H1 (cell line): ENCODE results near the gene NOS1AP. TPM values are rescaled to one million over a fixed set of nuclear protein-coding genes. Genes with fewer than 3 reads are reported as not detected.
A peak's percentile ranks its signal among the peaks of the same experiment; 100 is the strongest.

Source experiments
- CTCF ChIA-PET: fragments of 300-600 bp; sonication (Branson Sonifier 250); formaldehyde crosslinking; loops from one replicate; lab custom pipeline; 2021; ENCODE audit not compliant: partially characterized antibody; lab: Charles Lee
- POLR2A ChIA-PET: fragments of 300-600 bp; sonication (Branson Sonifier 250); formaldehyde crosslinking; loops from one replicate; lab custom pipeline; 2021; ENCODE audit warnings: inconsistent platforms; ENCODE audit not compliant: partially characterized antibody; lab: Charles Lee
- DNase-seq, 2 experiments: peaks; one replicate each; pipeline versions ENCODE4 v3.0.0 to v3.0.0-alpha.2; 2010 to 2022; ENCODE audit warnings: low spot score in 2 of 2, low read depth in 1 of 2, mixed read lengths in 1 of 2
- FAIRE-seq: peaks from 2 replicates; lab custom pipeline; 2011; peaks lifted over from hg19 to GRCh38; lab: Jason Lieb, UNC
- H2AFZ ChIP-seq: 2 replicates; pipeline ENCODE4 v1.8.1; 2012; ENCODE audit warnings: low read length, inconsistent platforms
- H2AK5ac ChIP-seq: 2 replicates; pipeline ENCODE4 v1.6.1; 2013; ENCODE audit warnings: low read depth, low read length
- H2BK120ac ChIP-seq: replicated peaks from 2 replicates; pipeline ENCODE3; 2013; ENCODE audit warnings: low read depth, low read length, inconsistent platforms
- H2BK12ac ChIP-seq: 2 replicates; pipeline ENCODE4 v1.6.1; 2013; ENCODE audit warnings: low read depth, low read length
- H2BK15ac ChIP-seq: 2 replicates; pipeline ENCODE4 v1.6.1; 2013; ENCODE audit warnings: low read length
- H2BK20ac ChIP-seq: 2 replicates; pipeline ENCODE4 v1.6.1; 2013; ENCODE audit warnings: low read length
- H2BK5ac ChIP-seq: 2 replicates; pipeline ENCODE4 v1.6.1; 2013; ENCODE audit warnings: low read depth, low read length
- H3K14ac ChIP-seq: 2 replicates; pipeline ENCODE4 v1.6.1; 2013; ENCODE audit warnings: inconsistent platforms; ENCODE audit not compliant: insufficient read length
- H3K18ac ChIP-seq: 2 replicates; pipeline ENCODE4 v1.6.1; 2013; ENCODE audit warnings: low read length; ENCODE audit errors: extremely low read depth
- H3K23ac ChIP-seq: 2 replicates; pipeline ENCODE4 v1.6.1; 2013; ENCODE audit warnings: inconsistent platforms; ENCODE audit not compliant: insufficient read length
- H3K23me2 ChIP-seq: 2 replicates; pipeline ENCODE4 v1.6.1; 2013; ENCODE audit warnings: low read depth, low read length
- H3K27ac ChIP-seq: 2 replicates; pipeline ENCODE4 v1.6.1; 2011; ENCODE audit warnings: low read depth, low read length, inconsistent platforms
- H3K27me3 ChIP-seq, 4 experiments: replicated peaks in 1 of 4; 1 replicate in 1 of 4; 2 replicates in 3 of 4; pipeline versions ENCODE4 v1.6.1 to v1.8.1; 2011 to 2013; ENCODE audit warnings: low read length in 3 of 4, mild to moderate bottlenecking in 3 of 4, inconsistent platforms in 2 of 4, mixed read lengths in 2 of 4, moderate library complexity in 1 of 4; ENCODE audit not compliant: control insufficient read depth in 3 of 4, insufficient read depth in 3 of 4; ENCODE audit errors: extremely low read depth in 1 of 4
- H3K36me3 ChIP-seq, 4 experiments: 2 replicates each; pipeline versions ENCODE4 v1.6.1 to v1.8.1; 2011 to 2013; ENCODE audit warnings: mild to moderate bottlenecking in 4 of 4, low read length in 3 of 4, moderate library complexity in 2 of 4, control low read depth in 1 of 4, inconsistent platforms in 1 of 4; ENCODE audit not compliant: insufficient read depth in 4 of 4, control insufficient read depth in 2 of 4
- H3K4ac ChIP-seq: replicated peaks from 2 replicates; pipeline ENCODE3; 2013; ENCODE audit warnings: low read length, low read depth, mixed read lengths, inconsistent platforms; ENCODE audit not compliant: insufficient read length
- H3K4me1 ChIP-seq, 4 experiments: replicated peaks in 1 of 4; 1 replicate in 1 of 4; 2 replicates in 3 of 4; pipeline versions ENCODE4 v1.6.1 to v1.8.1; 2011 to 2013; ENCODE audit warnings: low read length in 3 of 4, inconsistent platforms in 2 of 4, mixed read lengths in 1 of 4; ENCODE audit not compliant: insufficient read depth in 4 of 4, control insufficient read depth in 3 of 4
- H3K4me2 ChIP-seq, 2 experiments: 2 replicates each; pipeline versions ENCODE4 v1.6.1 to v1.8.1; 2011 to 2013; ENCODE audit warnings: low read depth in 2 of 2, low read length in 2 of 2, control low read depth in 1 of 2, inconsistent platforms in 1 of 2, mild to moderate bottlenecking in 1 of 2; ENCODE audit not compliant: insufficient read depth in 1 of 2
- H3K4me3 ChIP-seq, 4 experiments: fragments of 200-600, 300-600 bp in 1 of 4; sonication (generic), shearing (Covaris generic), sonication (Bioruptor Twin) in 1 of 4; 2 replicates each; pipeline versions ENCODE4 v1.5.1 to v1.8.1; 2011 to 2016; ENCODE audit warnings: low read length in 4 of 4, low read depth in 3 of 4, control low read depth in 2 of 4, inconsistent platforms in 2 of 4, mild to moderate bottlenecking in 2 of 4, mixed read lengths in 1 of 4, moderate library complexity in 1 of 4; ENCODE audit not compliant: insufficient read depth in 2 of 4; ENCODE audit errors: extremely low read depth in 1 of 4
- H3K56ac ChIP-seq: replicated peaks from 2 replicates; pipeline ENCODE3; 2013; ENCODE audit warnings: low read depth, mild to moderate bottlenecking, mixed read lengths, low read length, inconsistent platforms; ENCODE audit not compliant: insufficient read length
- H3K79me1 ChIP-seq: 2 replicates; pipeline ENCODE4 v1.6.1; 2013; ENCODE audit warnings: low read depth, low read length, control low read depth
- H3K79me2 ChIP-seq, 2 experiments: 2 replicates each; pipeline versions ENCODE4 v1.6.1 to v1.8.1; 2012 to 2013; ENCODE audit warnings: low read length in 2 of 2, mild to moderate bottlenecking in 2 of 2, inconsistent platforms in 1 of 2; ENCODE audit not compliant: insufficient read depth in 2 of 2, control insufficient read depth in 1 of 2
- H3K9ac ChIP-seq, 4 experiments: replicated peaks in 1 of 4; 1 replicate in 1 of 4; 2 replicates in 3 of 4; pipeline versions ENCODE4 v1.6.1 to v1.8.1; 2011 to 2013; ENCODE audit warnings: low read depth in 3 of 4, low read length in 3 of 4, control low read depth in 2 of 4, mild to moderate bottlenecking in 2 of 4, moderate library complexity in 2 of 4, inconsistent platforms in 1 of 4; ENCODE audit errors: extremely low read depth in 1 of 4
- H3K9me3 ChIP-seq, 2 experiments: 2 replicates each; pipeline versions ENCODE4 v1.6.1 to v1.8.1; 2012 to 2013; ENCODE audit warnings: mild to moderate bottlenecking in 2 of 2, moderate library complexity in 2 of 2, control low read depth in 1 of 2, inconsistent platforms in 1 of 2, low read depth in 1 of 2, low read length in 1 of 2, mixed read lengths in 1 of 2; ENCODE audit not compliant: insufficient read depth in 2 of 2
- H4K20me1 ChIP-seq, 2 experiments: replicated peaks in 1 of 2; 2 replicates each; pipeline versions ENCODE3 to v1.8.1; 2011 to 2013; ENCODE audit warnings: inconsistent platforms in 2 of 2, low read length in 2 of 2, mild to moderate bottlenecking in 1 of 2; ENCODE audit not compliant: insufficient read depth in 2 of 2, control insufficient read depth in 1 of 2
- H4K5ac ChIP-seq: 2 replicates; pipeline ENCODE4 v1.6.1; 2013; ENCODE audit warnings: low read length, low read depth, mixed read lengths, inconsistent platforms; ENCODE audit not compliant: insufficient read length
- H4K8ac ChIP-seq: 2 replicates; pipeline ENCODE4 v1.8.0; 2013; ENCODE audit warnings: mild to moderate bottlenecking, moderate library complexity, low read length, inconsistent platforms; ENCODE audit not compliant: insufficient read depth; ENCODE audit errors: extremely low read depth
- H4K91ac ChIP-seq: replicated peaks from 2 replicates; pipeline ENCODE3; 2013; ENCODE audit warnings: low read length, mixed read lengths, inconsistent platforms; ENCODE audit not compliant: insufficient read length
- KDM1A ChIP-seq: fragments of 200-600, 300-600 bp; sonication (generic); IDR thresholded peaks from 2 replicates; pipeline ENCODE4 v1.7.1; 2016; ENCODE audit warnings: mild to moderate bottlenecking, low read length, borderline replicate concordance
- KDM5A ChIP-seq: fragments of 200-600 bp; IDR thresholded peaks from 2 replicates; pipeline ENCODE4 v1.7.1; 2012; ENCODE audit warnings: mild to moderate bottlenecking, low read length, inconsistent platforms, mixed read lengths
- POU5F1 ChIP-seq: IDR thresholded peaks from 2 replicates; pipeline ENCODE4 v1.6.1; 2011; ENCODE audit warnings: low read depth, mild to moderate bottlenecking, low read length, moderate library complexity
- RAD21 ChIP-seq, 2 experiments: IDR thresholded peaks in 1 of 2; conservative IDR thresholded peaks in 1 of 2; 2 replicates each; pipeline ENCODE4 v1.6.1; 2011; ENCODE audit warnings: low read depth in 2 of 2, low read length in 2 of 2, improper control_type of control experiment in 1 of 2, inconsistent platforms in 1 of 2, mild to moderate bottlenecking in 1 of 2, moderate library complexity in 1 of 2
- SIN3A ChIP-seq, 2 experiments: IDR thresholded peaks in 1 of 2; conservative IDR thresholded peaks in 1 of 2; 2 replicates each; pipeline ENCODE4 v1.6.1; 2011 to 2012; ENCODE audit warnings: low read length in 2 of 2, improper control_type of control experiment in 1 of 2, low read depth in 1 of 2, mild to moderate bottlenecking in 1 of 2
- SP4 ChIP-seq: IDR thresholded peaks from 2 replicates; pipeline ENCODE4 v1.6.1; 2012; ENCODE audit warnings: low read length, inconsistent platforms
- SUZ12 ChIP-seq: fragments of 200-600 bp; sonication (generic); IDR thresholded peaks from 2 replicates; pipeline ENCODE4 v1.6.1; 2012; ENCODE audit warnings: mild to moderate bottlenecking, inconsistent platforms, low read length, moderate library complexity, mixed read lengths
- TCF12 ChIP-seq: IDR thresholded peaks from 2 replicates; pipeline ENCODE4 v1.6.1; 2011; ENCODE audit warnings: low read depth, mild to moderate bottlenecking, low read length
- YY1 ChIP-seq: IDR thresholded peaks from 2 replicates; pipeline ENCODE4 v1.6.1; 2011; ENCODE audit warnings: low read depth, mild to moderate bottlenecking, low read length
- WGBS, 2 experiments: shearing (Covaris generic) in 1 of 2; methylation state at CpG; one replicate each; pipeline versions ENCODE4 v1.1.6 to v1.1.7; 2013 to 2015; ENCODE audit warnings: low lambda C conversion rate in 2 of 2, mixed read lengths in 2 of 2, inconsistent platforms in 1 of 2, low coverage in 1 of 2, missing lambda C conversion rate in 1 of 2; ENCODE audit not compliant: insufficient replicate concordance in 2 of 2, insufficient coverage in 1 of 2, insufficient read length in 1 of 2; ENCODE audit errors: extremely low coverage in 1 of 2, missing lambda C conversion rate in 1 of 2; 5-methylcytosine and 5-hydroxymethylcytosine counted together
- polyA plus RNA-seq, 7 experiments: library from polyadenylated mRNA; depleted of rRNA in 3 of 7; stranded (reverse) in 5 of 7; unstranded in 2 of 7; fragments of >200 nt in 5 of 7; fragments of 200-250 nt in 2 of 7; gene quantifications; 1 replicate in 5 of 7; 2 replicates in 1 of 7; 4 replicates in 1 of 7; pipeline versions ENCODE4 v1.2.1 to v1.2.3, GENCODE V29; 2011 to 2013; ENCODE audit warnings: missing spikeins in 2 of 7, mixed read lengths in 2 of 7
- total RNA-seq: library from RNA; stranded (reverse); fragmentation: NEBNext Ultra II Directional; extraction: Animal tissue kit (Norgen Biotek cat#: 25700); gene quantifications from 2 replicates; pipeline ENCODE4 v1.2.1, GENCODE V29; 2021
- TF ChIP-seq, protein P1 (sequence below), 3 experiments: IDR thresholded peaks; 1 replicate in 2 of 3; 2 replicates in 1 of 3; pipeline versions ENCODE4 v1.5.1 to v1.6.1; 2011; ENCODE audit warnings: low read length in 3 of 3, mild to moderate bottlenecking in 3 of 3, inconsistent platforms in 2 of 3, low read depth in 1 of 3, moderate library complexity in 1 of 3; ENCODE audit not compliant: insufficient read depth in 1 of 3; ENCODE audit errors: control extremely low read depth in 1 of 3

NOS1AP gene
- total and polyA plus RNA-seq, 2 of the 8 experiments (the other 6 are each of a cell fraction or from before 2014, with no cell fraction given), result 2.4 to 12.1 TPM

DNA sequence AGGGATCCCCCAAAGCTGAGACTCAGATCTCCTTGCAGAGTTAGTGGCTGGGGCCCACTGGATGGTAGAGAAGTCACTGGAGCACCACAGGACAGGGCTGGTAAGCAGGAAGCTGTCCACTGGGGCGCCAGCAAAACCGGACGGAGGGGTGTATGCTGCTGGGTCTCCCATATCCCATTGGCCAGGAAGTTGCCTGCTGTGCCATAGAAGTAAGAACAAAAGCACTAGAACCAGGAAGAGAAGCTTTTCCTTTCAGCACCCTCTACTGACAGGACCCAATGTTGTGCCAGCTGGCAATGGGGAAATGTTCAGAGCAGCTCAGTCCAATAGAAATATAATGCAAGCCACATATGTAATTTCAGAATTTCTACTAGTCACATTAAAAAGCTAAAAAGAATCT lies 160.6 kb downstream of the NOS1AP start:
- no peak overlapping the region for H4K91ac ChIP-seq
- H2BK120ac ChIP-seq, result no peak overlapping the region
- no peak overlapping the region for H4K8ac ChIP-seq
- H3K4me2 ChIP-seq, result peak overlapping the region; percentile 3 to 45; a peak in 3 of 4 replicates
- no peaks in the 10 kb centered on the region for H3K27me3 ChIP-seq
- no peak overlapping the region for H3K9ac ChIP-seq
- H3K79me2 ChIP-seq, result peaks cover 2 to 24% of the 10 kb centered on the region in 2 experiments; a peak in 3 of 4 replicates
- H3K9me3 ChIP-seq, result no peaks in the 10 kb centered on the region
- FAIRE-seq, result peak; percentile 85
- H2BK12ac ChIP-seq, result no peak overlapping the region
- no peak overlapping the region for H3K27ac ChIP-seq
- H3K14ac ChIP-seq, result no peak overlapping the region
- no peak overlapping the region for H2AK5ac ChIP-seq
- no peaks in the 10 kb centered on the region; the same call in 1 of the 2 replicates for H3K23me2 ChIP-seq
- no peak overlapping the region for H3K4ac ChIP-seq
- H4K20me1 ChIP-seq, result no peaks in the 10 kb centered on the region
- H2AFZ ChIP-seq, result no peak overlapping the region
- no peak overlapping the region for H3K23ac ChIP-seq
- H3K36me3 ChIP-seq, result no peaks in the 10 kb centered on the region; a peak in 1 of 8 replicates
- no peak overlapping the region for H4K5ac ChIP-seq
- H3K79me1 ChIP-seq, result no peaks in the 10 kb centered on the region; the same call in none of the 2 replicates
- ChIA-PET CTCF (interaction anchor here (0.5 to 1.7 kb wide), 13 partner anchors 9 to 193 kb away, joined by 3 to 8 read pairs (median 4); no protein-coding TSS in a partner anchor), POLR2A (interaction anchor here (1.2 to 1.8 kb wide), 6 partner anchors 8 to 161 kb away, joined by 3 to 9 read pairs (median 4); no protein-coding TSS in a partner anchor)
- peak overlapping the region; percentile 68; the same call in 1 of the 2 replicates for H2BK5ac ChIP-seq
- peak; percentile 41 to 59 for DNase-seq
- H3K4me3 ChIP-seq, result no peak overlapping the region
- H3K56ac ChIP-seq, result no peak overlapping the region
- H3K4me1 ChIP-seq, result peaks cover 0 to 11% (median 6%) of the 10 kb centered on the region in 4 experiments; a peak in 6 of 7 replicates
- no peak overlapping the region for H2BK20ac ChIP-seq
- 18% methylated on average over 3 of the region's 3 CpGs; no CpG with 5 or more reads in 1 of the 2 experiments for WGBS, 2 experiments
- no peak overlapping the region for H3K18ac ChIP-seq
- H2BK15ac ChIP-seq, result no peak overlapping the region
- TF ChIP-seq TCF12, result 0 out of 2 replicates have a peak, but pooled peaks have one; percentile 38
- no peak for TF ChIP-seq SP4
- TF ChIP-seq YY1, result peak; percentile 10; the same call in 1 of the 2 replicates
- TF ChIP-seq SUZ12, result no peak
- no peak for TF ChIP-seq KDM1A
- TF ChIP-seq RAD21 (IDR thresholded peaks at IDR 0.05 in 1 of 2, conservative IDR thresholded peaks at IDR 0.05 in 1 of 2; ENCODE audit: low read depth in 2 of 2, low read length in 2 of 2), result peak; percentile 50 to 66
- TF ChIP-seq SIN3A (conservative IDR thresholded peaks at IDR 0.05 in 1 of 2, IDR thresholded peaks at IDR 0.05 in 1 of 2; ENCODE audit: low read depth in 1 of 2, low read length in 2 of 2), result 0 out of 4 replicates have a peak, but pooled peaks of 1 of the 2 experiments have one; percentile 31
- no peak for TF ChIP-seq POU5F1
- TF ChIP-seq KDM5A, result no peak
- TF ChIP-seq, protein P1, sequence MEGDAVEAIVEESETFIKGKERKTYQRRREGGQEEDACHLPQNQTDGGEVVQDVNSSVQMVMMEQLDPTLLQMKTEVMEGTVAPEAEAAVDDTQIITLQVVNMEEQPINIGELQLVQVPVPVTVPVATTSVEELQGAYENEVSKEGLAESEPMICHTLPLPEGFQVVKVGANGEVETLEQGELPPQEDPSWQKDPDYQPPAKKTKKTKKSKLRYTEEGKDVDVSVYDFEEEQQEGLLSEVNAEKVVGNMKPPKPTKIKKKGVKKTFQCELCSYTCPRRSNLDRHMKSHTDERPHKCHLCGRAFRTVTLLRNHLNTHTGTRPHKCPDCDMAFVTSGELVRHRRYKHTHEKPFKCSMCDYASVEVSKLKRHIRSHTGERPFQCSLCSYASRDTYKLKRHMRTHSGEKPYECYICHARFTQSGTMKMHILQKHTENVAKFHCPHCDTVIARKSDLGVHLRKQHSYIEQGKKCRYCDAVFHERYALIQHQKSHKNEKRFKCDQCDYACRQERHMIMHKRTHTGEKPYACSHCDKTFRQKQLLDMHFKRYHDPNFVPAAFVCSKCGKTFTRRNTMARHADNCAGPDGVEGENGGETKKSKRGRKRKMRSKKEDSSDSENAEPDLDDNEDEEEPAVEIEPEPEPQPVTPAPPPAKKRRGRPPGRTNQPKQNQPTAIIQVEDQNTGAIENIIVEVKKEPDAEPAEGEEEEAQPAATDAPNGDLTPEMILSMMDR (IDR thresholded peaks at IDR 0.05; ENCODE audit: control extremely low read depth in 1 of 3, insufficient read depth in 1 of 3, low read depth in 1 of 3, low read length in 3 of 3), result peak in 2 of 3 experiments; percentile 34 to 46; a peak in 2 of 4 replicates
